Lower leg skin (tissue), 4 donors: ENCODE measurements around the gene ASB8. TPM values are rescaled to one million over a fixed set of nuclear protein-coding genes. Genes with fewer than 3 reads are reported as not detected.

Experiments used
- DNase-seq, 2 donors: peaks; one replicate each; pipeline ENCODE4 v3.0.0-alpha.2; 2019; ENCODE audit warnings: low spot score in 2 of 2
- H3K4me3 ChIP-seq: fragments of 200-600 bp; sonication (generic); 2 replicates; pipeline ENCODE4 v1.5.1; 2017; ENCODE audit warnings: mild to moderate bottlenecking, low read depth; ENCODE audit not compliant: poor library complexity, severe bottlenecking
- CTCF ChIP-seq, 3 donors: fragments of 450-650 bp; IDR thresholded peaks; one replicate each; pipeline ENCODE4 v1.5.1; 2016; ENCODE audit warnings: antibody characterized with exemption in 3 of 3, mild to moderate bottlenecking in 3 of 3, moderate library complexity in 2 of 3
- POLR2A ChIP-seq, 2 donors: fragments of 450-650 bp; IDR thresholded peaks; one replicate each; pipeline ENCODE4 v1.6.1; 2016 to 2017; ENCODE audit warnings: antibody characterized with exemption in 2 of 2, mild to moderate bottlenecking in 1 of 2, moderate library complexity in 1 of 2
- WGBS, 2 donors: methylation state at CpG; one replicate each; pipeline ENCODE4 v1.1.5; 2018; 5-methylcytosine and 5-hydroxymethylcytosine counted together
- intact Hi-C: fragments of 100-400 bp; cut with DNase I; formaldehyde crosslinking; loops from one replicate; pipeline ENCODE4 v1.15.0; 2023; ENCODE audit warnings: low total_unique reads
- total RNA-seq, 4 donors: library from RNA; depleted of rRNA; stranded (reverse); fragments of >200 nt; gene quantifications; one replicate each; pipeline ENCODE4 v1.1.0, GENCODE V29; 2016

The ASB8 gene
- total RNA-seq, 4 donors from 2014 or later = 26.5 to 31.0 (median 27.9) TPM

DNA sequence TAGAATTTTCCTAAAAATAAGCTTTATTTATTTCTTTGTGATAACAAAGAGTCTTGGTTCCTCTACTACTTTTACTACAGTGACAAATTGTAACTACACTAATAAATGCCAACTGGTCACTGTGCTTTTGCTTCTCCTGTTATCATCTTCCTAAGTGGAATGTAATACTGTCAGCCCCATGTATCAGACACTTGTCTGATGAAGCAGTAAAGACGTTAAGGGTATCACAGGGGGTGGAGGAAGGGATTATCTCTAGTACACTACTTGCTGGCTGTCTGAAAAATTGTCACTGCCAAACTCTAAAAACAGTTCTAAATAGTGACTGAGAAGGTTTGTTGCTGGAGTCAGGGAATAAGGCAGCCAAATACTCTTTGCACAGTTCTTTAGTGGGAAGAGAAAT is 11.3 kb downstream of the ASB8 start:
- WGBS, 2 donors = 51 to 65% methylated on average over 1 of the region's 1 CpG
- intact Hi-C loops = no loop called here
- TF ChIP-seq POLR2A (IDR thresholded peaks at IDR 0.05) (no peak), CTCF (IDR thresholded peaks at IDR 0.05) (no peak)
- DNase-seq = no peak
- H3K4me3 ChIP-seq = no peak overlapping the region

DNA sequence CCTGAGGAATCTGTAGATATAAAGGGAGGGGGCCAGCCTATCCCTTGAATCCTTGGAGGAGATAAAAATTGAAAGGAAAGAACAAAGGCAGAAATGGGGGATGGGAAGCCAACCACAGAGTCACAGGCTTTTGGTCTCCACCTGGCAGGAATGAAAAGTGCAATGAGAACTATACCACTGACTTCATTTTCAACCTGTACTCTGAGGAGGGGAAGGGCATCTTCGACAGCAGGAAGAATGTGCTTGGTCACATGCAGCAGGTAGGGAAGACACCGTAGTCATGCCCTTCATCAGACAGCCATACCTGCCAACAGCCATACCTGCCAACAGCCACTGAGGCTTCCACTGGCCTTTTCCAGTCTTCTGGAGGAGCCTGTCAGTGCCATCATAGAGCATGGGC is 13.4 kb downstream of the ASB8 start:
- 82 to 91% methylated on average over 2 of the region's 2 CpGs for WGBS, 2 donors
- intact Hi-C loops = no loop called here
- no peak overlapping the region for H3K4me3 ChIP-seq
- DNase-seq = no peak
- no peak for TF ChIP-seq CTCF (IDR thresholded peaks at IDR 0.05)
- no peak for TF ChIP-seq POLR2A (IDR thresholded peaks at IDR 0.05)

DNA sequence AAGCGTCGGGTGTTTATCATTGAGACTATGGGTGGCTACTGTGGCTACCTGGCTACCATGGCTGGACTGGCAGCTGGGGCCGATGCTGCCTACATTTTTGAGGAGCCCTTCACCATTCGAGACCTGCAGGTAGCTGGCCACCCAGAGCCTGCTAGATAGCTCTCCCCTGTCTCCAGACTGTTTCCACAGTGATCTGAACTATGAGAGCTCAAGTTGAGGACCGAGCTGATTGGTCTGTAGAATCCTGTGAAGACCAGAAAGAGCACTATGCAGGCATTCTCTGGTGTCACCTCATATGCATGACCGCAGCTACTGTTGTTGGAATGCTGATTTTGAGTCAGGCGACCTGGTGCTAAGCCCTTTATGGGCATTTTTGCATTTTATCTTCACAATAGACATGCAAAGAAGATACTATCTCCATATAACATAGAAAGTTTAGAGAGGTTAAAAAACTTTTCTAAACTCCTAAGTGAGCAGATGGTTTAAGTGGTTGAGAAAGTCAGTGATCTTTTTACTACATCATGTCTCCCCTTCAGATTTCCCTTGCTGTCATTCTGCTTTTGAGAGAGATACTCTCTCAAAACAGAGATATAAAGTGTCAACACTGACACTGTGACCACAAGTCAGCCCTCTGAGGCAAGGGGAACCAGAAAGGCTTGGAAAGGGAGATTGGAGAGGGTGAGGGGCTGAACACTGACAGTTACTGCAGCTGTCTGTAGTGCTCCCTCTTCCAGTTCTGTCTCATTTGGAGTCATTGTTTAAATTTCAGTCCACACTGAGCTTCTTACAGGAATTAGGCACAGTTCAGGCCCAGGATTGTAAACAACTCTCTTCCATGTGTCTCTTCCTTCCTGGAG is 14.3 kb downstream of the ASB8 start:
- no peak overlapping the region for H3K4me3 ChIP-seq
- DNase-seq = no peak
- intact Hi-C loops = no loop called here
- WGBS, 2 donors = 84 to 88% methylated on average over 7 of the region's 7 CpGs
- no peak for TF ChIP-seq CTCF (IDR thresholded peaks at IDR 0.05)
- no peak for TF ChIP-seq POLR2A (IDR thresholded peaks at IDR 0.05)

- 96 to 99% methylated on average over 5 of the region's 5 CpGs for WGBS, 2 donors
- H3K4me3 ChIP-seq = no peak overlapping the region
- no peak for DNase-seq
- intact Hi-C loops = no loop called here
- TF ChIP-seq POLR2A (IDR thresholded peaks at IDR 0.05) (no peak), CTCF (IDR thresholded peaks at IDR 0.05) (no peak)
These were observed 22.3 kb downstream of the ASB8 start for GRCh38 chr12:48135027-48135426.

- WGBS, 2 donors = 93 to 95% methylated on average over 14 of the region's 14 CpGs
- intact Hi-C loops = no loop called here
- TF ChIP-seq CTCF (IDR thresholded peaks at IDR 0.05) (no peak), POLR2A (IDR thresholded peaks at IDR 0.05) (no peak)
- no peak overlapping the region for H3K4me3 ChIP-seq
- DNase-seq = no peak
These were observed 24.5 kb downstream of the ASB8 start for GRCh38 chr12:48132826-48133225.

DNA sequence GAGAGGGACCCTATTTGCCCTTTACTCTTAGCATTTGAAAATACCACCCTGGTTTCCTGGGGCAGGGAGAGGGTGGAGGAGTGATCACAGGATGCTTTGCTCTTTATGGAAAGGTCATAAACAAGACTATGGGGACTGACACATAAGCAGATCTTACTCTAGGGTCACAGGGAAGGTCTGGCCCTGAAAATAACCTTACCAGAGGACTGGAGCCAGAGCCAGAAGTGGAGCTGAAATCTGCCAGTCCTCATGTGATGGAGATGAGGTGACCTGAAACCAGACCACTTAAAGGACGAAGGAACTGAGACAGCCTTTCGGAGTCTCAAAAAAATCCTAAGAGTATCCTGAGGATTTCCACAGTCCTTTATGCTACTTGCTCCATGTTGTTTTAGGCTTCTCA is 25.8 kb downstream of the ASB8 start:
- no peak overlapping the region for H3K4me3 ChIP-seq
- TF ChIP-seq POLR2A (IDR thresholded peaks at IDR 0.05) (no peak), CTCF (IDR thresholded peaks at IDR 0.05) (no peak)
- WGBS, 2 donors = 89 to 95% methylated on average over 2 of the region's 2 CpGs
- intact Hi-C loops = no loop called here
- DNase-seq = no peak
